ENCODE data around the gene CAMKK1.

CAMKK1 gene

GRCh38 chr17:3895354-3895753, 2.5 kb upstream of the CAMKK1 start:
- no peak for DNase-seq

- DNase-seq, result no peak
These were observed 2.1 kb upstream of the CAMKK1 start for GRCh38 chr17:3894911-3895343.

GRCh38 chr17:3894188-3894587, 1.3 kb upstream of the CAMKK1 start:
- DNase-seq, result no peak

- peak in 1 of 3 experiments; percentile 5 for DNase-seq
These were observed 865 bp upstream of the CAMKK1 start for GRCh38 chr17:3893720-3894116.

- DNase-seq, result peak; percentile 22 to 64 (median 51)
These were observed 506 bp downstream of the CAMKK1 start for GRCh38 chr17:3892095-3892998.

GRCh38 chr17:3891626-3892094, 1.2 kb downstream of the CAMKK1 start:
- DNase-seq, result peak in 1 of 3 experiments; percentile 10

- no peak for DNase-seq
These were observed 2.0 kb downstream of the CAMKK1 start for GRCh38 chr17:3890878-3891219.

- peak; percentile 1 to 51 (median 31) for DNase-seq
These were observed 2.6 kb downstream of the CAMKK1 start for GRCh38 chr17:3890082-3890877.

GRCh38 chr17:3889325-3890012, 3.4 kb downstream of the CAMKK1 start:
- DNase-seq, result no peak

GRCh38 chr17:3888343-3889171, 4.3 kb downstream of the CAMKK1 start:
- DNase-seq, result peak; percentile 70 to 84 (median 74)

GRCh38 chr17:3887804-3888203, 5.0 kb downstream of the CAMKK1 start:
- DNase-seq, result peak in 1 of 3 experiments; percentile 56

GRCh38 chr17:3887394-3887793, 5.5 kb downstream of the CAMKK1 start:
- DNase-seq, result no peak

GRCh38 chr17:3886776-3887175, 6.1 kb downstream of the CAMKK1 start:
- DNase-seq, result no peak

GRCh38 chr17:3885970-3886369, 6.9 kb downstream of the CAMKK1 start:
- no peak for DNase-seq

GRCh38 chr17:3885271-3885670, 7.6 kb downstream of the CAMKK1 start:
- DNase-seq, result no peak

- no peak for DNase-seq
These were observed 8.7 kb downstream of the CAMKK1 start for GRCh38 chr17:3884188-3884587.

GRCh38 chr17:3882276-3882675, 10.6 kb downstream of the CAMKK1 start:
- DNase-seq, result no peak

GRCh38 chr17:3880983-3881382, 11.9 kb downstream of the CAMKK1 start:
- no peak for DNase-seq

- DNase-seq, result no peak
These were observed 13.0 kb downstream of the CAMKK1 start for GRCh38 chr17:3879591-3880417.

GRCh38 chr17:3879186-3879585, 13.7 kb downstream of the CAMKK1 start:
- DNase-seq, result peak in 2 of 3 experiments; percentile 47 to 59

GRCh38 chr17:3877220-3877619, 15.6 kb downstream of the CAMKK1 start:
- DNase-seq, result no peak

Measured in NCI-H1417 (cell line).